ENCODE measurements around the gene SBF2.

GRCh38 chr11:10050561-10050960 lies 243.5 kb downstream of the SBF2 start:
- no peak for TF ChIP-seq CTCF (IDR thresholded peaks at IDR 0.05; ENCODE audit: insufficient read depth, low read length)
- no peak for TF ChIP-seq REST (IDR thresholded peaks at IDR 0.05; ENCODE audit: insufficient replicate concordance, low read depth)
